D341Med (cell line): ENCODE measurements around the gene EXT2.

Source experiments
- DNase-seq: peaks from one replicate; pipeline ENCODE4 v3.0.0; 2012; ENCODE audit warnings: low spot score

Gene EXT2

GRCh38 chr11:44205352-44205751, 109.9 kb downstream of the EXT2 start:
- no peak for DNase-seq

DNA sequence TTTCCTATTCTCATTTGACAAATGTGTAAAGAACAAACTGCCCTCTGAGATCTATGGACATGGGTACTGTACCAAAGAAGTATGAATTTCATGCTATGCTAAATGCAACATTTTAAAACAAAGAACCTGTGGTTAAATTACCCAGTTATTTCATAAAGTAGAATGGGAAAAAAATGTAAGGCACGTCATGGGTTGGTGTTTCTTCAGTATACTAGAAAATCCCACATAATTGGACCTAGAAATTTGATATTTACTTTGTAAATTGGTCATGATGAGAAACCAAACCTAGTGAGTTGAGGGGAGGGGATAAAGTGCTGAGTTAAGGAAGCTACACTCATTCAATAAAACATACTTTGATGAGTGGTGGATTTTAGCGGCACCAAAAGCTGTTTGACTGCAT, 110.4 kb downstream of the EXT2 start:
- DNase-seq = no peak

GRCh38 chr11:44207292-44207691, 111.8 kb downstream of the EXT2 start:
- DNase-seq = no peak

- no peak for DNase-seq
These were observed 113.6 kb downstream of the EXT2 start for GRCh38 chr11:44208976-44209603.

- no peak for DNase-seq
These were observed 116.7 kb downstream of the EXT2 start for GRCh38 chr11:44212128-44212527.

GRCh38 chr11:44213148-44213547, 117.7 kb downstream of the EXT2 start:
- DNase-seq = no peak

- DNase-seq = no peak
These were observed 122.0 kb downstream of the EXT2 start for GRCh38 chr11:44217432-44217831.

- DNase-seq = no peak
These were observed 124.6 kb downstream of the EXT2 start for GRCh38 chr11:44219830-44220796.

DNA sequence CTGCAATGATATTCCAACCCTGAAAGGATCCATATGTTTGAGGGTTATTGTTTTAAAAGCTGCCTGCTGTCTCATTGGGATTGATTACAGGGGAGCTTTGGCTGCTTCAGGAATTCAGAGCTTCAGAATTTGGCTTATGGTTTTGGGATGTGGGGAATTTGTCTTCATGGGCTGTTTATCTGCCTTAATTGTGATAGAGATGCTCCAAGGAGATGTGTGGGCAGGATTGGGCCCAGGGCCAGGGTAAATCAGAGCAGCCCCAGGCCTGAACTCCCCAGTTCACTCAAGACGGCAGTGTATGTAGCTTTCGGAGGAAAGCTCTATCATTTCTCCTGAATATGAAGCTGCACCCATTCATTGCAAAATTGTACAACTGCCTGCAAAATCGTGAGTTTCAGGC, 126.0 kb downstream of the EXT2 start:
- no peak for DNase-seq

- DNase-seq = no peak
These were observed 126.5 kb downstream of the EXT2 start for GRCh38 chr11:44221992-44222391.

GRCh38 chr11:44223238-44223637, 127.8 kb downstream of the EXT2 start:
- no peak for DNase-seq

- no peak for DNase-seq
These were observed 129.5 kb downstream of the EXT2 start for GRCh38 chr11:44224867-44225501.

GRCh38 chr11:44226490-44226889, 131.0 kb downstream of the EXT2 start:
- DNase-seq = no peak

GRCh38 chr11:44226945-44227344, 131.5 kb downstream of the EXT2 start:
- no peak for DNase-seq

DNA sequence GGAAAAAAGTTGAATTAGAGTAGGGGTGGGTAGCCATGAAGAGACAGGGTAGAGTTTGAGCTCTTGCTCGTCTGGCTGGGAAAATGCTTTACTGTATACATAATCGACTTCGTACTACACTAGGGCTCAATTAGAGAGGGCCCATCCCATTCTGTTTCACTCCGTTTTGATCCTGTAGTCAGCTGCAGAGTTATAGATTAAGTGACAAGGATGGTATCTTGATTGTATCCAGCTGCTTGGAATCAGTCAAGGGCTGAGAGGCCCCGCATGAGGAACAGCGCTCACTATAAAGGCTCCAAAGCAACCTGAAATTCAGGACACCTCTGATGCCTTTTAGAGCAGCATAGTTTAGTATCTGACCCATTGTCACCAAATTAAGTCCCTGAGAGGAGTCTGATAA, 132.9 kb downstream of the EXT2 start:
- DNase-seq = no peak

DNA sequence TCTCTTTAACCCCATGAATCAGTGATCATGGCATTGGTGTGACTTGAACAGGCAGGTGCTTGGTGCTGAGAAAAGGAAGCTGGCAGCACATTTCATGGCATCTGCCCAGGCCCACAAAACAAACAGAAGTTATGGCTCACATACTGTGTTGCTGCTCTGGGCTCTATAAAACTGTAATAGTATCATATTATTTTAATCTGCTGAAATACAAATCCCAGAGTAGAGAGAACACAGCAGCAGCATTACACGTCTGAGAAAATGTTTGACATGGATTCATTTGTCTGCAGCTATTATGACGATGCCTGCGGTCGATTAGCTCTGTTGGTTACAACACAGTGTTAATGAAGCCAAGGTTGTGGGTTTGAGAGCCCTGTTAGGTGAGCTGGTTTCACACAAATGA, 133.6 kb downstream of the EXT2 start:
- no peak for DNase-seq

- no peak for DNase-seq
These were observed 134.1 kb downstream of the EXT2 start for GRCh38 chr11:44229624-44230023.

GRCh38 chr11:44235765-44236201, 140.3 kb downstream of the EXT2 start:
- no peak for DNase-seq

DNA sequence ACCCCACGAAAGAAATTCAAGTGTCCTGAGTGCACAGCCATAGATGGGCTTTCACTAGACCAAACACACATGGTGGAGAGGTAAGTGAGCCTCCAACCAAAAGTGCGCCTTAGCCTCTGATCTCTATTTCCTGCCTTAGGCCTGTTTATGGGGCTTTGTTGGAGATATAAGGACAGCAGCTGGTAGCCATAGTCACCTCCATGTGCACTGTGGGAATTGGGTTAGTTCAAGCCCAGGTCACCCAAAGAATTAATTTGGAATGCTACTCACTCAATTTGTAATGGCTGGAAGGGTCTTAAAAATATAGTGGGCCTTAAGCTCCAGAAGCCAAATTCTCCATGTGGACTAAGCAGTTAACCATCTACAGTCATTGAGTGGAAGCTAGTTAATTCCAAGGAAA, 140.8 kb downstream of the EXT2 start:
- DNase-seq = no peak

DNA sequence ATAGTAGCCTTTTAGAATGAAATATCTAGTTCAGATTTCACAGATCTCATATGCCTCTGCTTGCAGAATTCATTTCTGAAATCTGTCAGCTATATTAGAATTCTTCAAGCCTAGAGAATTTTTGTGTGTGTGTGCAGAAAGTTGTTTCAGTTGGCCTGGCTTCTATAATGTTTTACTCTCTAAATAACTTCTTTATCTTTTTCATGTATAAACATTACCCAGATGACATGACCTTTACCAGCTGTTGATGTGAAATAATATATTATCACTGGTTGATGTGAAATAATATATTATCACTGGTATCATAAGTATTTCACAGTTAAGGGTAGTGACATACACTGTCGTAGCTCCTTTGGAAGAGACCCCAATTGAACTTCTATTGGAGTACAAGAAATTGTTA, 141.7 kb downstream of the EXT2 start:
- DNase-seq = no peak

DNA sequence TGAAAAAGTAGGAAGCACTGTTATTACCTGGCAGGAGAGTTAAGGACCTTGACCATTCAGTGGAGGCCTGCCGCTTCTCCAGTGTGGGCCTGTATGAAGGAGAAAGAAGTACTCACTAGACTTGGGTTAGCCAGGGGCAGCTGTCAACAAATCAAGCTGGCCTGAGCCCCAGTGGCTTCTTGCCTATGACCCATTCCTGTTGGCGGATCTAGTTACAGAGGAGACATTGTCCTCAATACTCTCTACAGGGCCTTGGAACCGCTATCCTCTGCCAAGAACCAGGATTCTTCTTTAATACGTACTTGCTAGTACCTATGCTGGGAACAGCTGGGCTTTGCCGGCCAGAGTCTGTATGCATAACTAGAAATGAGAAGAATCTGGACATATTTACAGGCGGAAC, 146.4 kb downstream of the EXT2 start:
- DNase-seq = no peak

GRCh38 chr11:44243086-44243485, 147.6 kb downstream of the EXT2 start:
- no peak for DNase-seq
